K562 (cell line): ENCODE measurements around the gene GET3. TPM values are rescaled to one million over a fixed set of nuclear protein-coding genes. Genes with fewer than 3 reads are reported as not detected.

ENCODE experiments used
- BCLAF1 ChIP-seq, 2 experiments: fragments of 450-650 bp in 1 of 2; IDR thresholded peaks; 2 replicates each; pipeline ENCODE4 v1.6.1; 2011 to 2017; ENCODE audit warnings: low read depth in 2 of 2, antibody characterized with exemption in 1 of 2, borderline replicate concordance in 1 of 2, low read length in 1 of 2, mild to moderate bottlenecking in 1 of 2, mixed read lengths in 1 of 2; ENCODE audit not compliant: control insufficient read depth in 1 of 2
- BRD4 ChIP-seq: fragments of 200-600 bp; sonication (generic); IDR thresholded peaks from 2 replicates; pipeline ENCODE4 v1.6.1; 2017; ENCODE audit warnings: inconsistent platforms
- CCNT2 ChIP-seq: IDR thresholded peaks from 2 replicates; pipeline ENCODE4 v1.6.1; 2011; ENCODE audit warnings: borderline replicate concordance, low read depth, mild to moderate bottlenecking, moderate library complexity, mixed read lengths, low read length; ENCODE audit not compliant: insufficient read length; ENCODE audit errors: extremely low read depth
- E2F3 ChIP-seq: fragments of 250-450 bp; sonication (Bioruptor Pico); IDR thresholded peaks from 2 replicates; pipeline ENCODE4 v1.4.0; 2020; ENCODE audit warnings: mild to moderate bottlenecking
- ELF1 ChIP-seq: fragments of 200-800 bp; sonication (Bioruptor generic); IDR thresholded peaks from 2 replicates; pipeline ENCODE4 v1.6.1; 2016; ENCODE audit warnings: missing genetic modification characterization, missing compliant biosample characterization
- FOXJ3 ChIP-seq: sonication (generic); formaldehyde crosslinking; IDR thresholded peaks from 2 replicates; pipeline ENCODE4 v1.4.0; 2020; ENCODE audit warnings: mild to moderate bottlenecking, missing genetic modification reagents
- JUND ChIP-seq, 2 experiments: IDR thresholded peaks; 2 replicates in 1 of 2; 3 replicates in 1 of 2; pipeline ENCODE4 v1.6.1; 2011; ENCODE audit warnings: borderline replicate concordance in 2 of 2, low read depth in 2 of 2, low read length in 2 of 2, improper control_type of control experiment in 1 of 2, missing biosample characterization in 1 of 2, missing genetic modification characterization in 1 of 2, missing genetic modification reagents in 1 of 2
- NKRF ChIP-seq: fragments of 450-650 bp; IDR thresholded peaks from 2 replicates; pipeline ENCODE4 v1.6.1; 2016; ENCODE audit warnings: borderline replicate concordance
- NR2C2 ChIP-seq, 2 experiments: fragments of 200-800 bp in 1 of 2; sonication (Bioruptor generic) in 1 of 2; sonication (generic) in 1 of 2; formaldehyde crosslinking in 1 of 2; IDR thresholded peaks; 2 replicates each; pipeline versions ENCODE4 v1.6.1 to v1.8.0; 2016 to 2022; ENCODE audit warnings: mild to moderate bottlenecking in 1 of 2, missing compliant biosample characterization in 1 of 2, missing genetic modification characterization in 1 of 2, missing genetic modification reagents in 1 of 2
- NR4A1 ChIP-seq, 2 experiments: fragments of 250-450 bp in 1 of 2; fragments of 450-650 bp in 1 of 2; sonication (Bioruptor Pico) in 1 of 2; IDR thresholded peaks; 2 replicates each; pipeline versions ENCODE4 v1.4.0 to v1.6.1; 2016 to 2020; ENCODE audit warnings: mild to moderate bottlenecking in 2 of 2, missing compliant biosample characterization in 1 of 2, missing genetic modification characterization in 1 of 2, moderate library complexity in 1 of 2
- RCOR1 ChIP-seq, 2 experiments: IDR thresholded peaks; 2 replicates each; pipeline ENCODE4 v1.6.1; 2012; ENCODE audit warnings: low read depth in 2 of 2, low read length in 2 of 2, borderline replicate concordance in 1 of 2, improper control_type of control experiment in 1 of 2
- SOX6 ChIP-seq: fragments of 450-650 bp; IDR thresholded peaks from 2 replicates; pipeline ENCODE4 v1.6.1; 2014; ENCODE audit warnings: mild to moderate bottlenecking
- SREBF1 ChIP-seq: fragments of 150-350 bp; IDR thresholded peaks from 2 replicates; pipeline ENCODE4 v1.6.1; 2014; ENCODE audit warnings: antibody characterized with exemption, low read depth, low read length, borderline replicate concordance
- TCF7 ChIP-seq: sonication (generic); IDR thresholded peaks from 2 replicates; pipeline ENCODE4 v1.6.1; 2016; ENCODE audit warnings: antibody characterized with exemption, borderline replicate concordance
- TFAM ChIP-seq: fragments of 250-450 bp; sonication (Bioruptor Pico); conservative IDR thresholded peaks from 2 replicates; pipeline ENCODE4 v1.5.0; 2021; ENCODE audit warnings: mild to moderate bottlenecking, moderate library complexity
- ZNF436 ChIP-seq: fragments of 250-450, 450-650 bp; sonication (Bioruptor Pico); formaldehyde crosslinking; IDR thresholded peaks from 2 replicates; pipeline ENCODE4 v1.7.0; 2020; ENCODE audit warnings: mild to moderate bottlenecking
- polyA plus RNA-seq, 8 experiments: library from polyadenylated mRNA; depleted of rRNA in 4 of 8; stranded (reverse) in 5 of 8; unstranded in 3 of 8; fragments of >200 nt; fragmentation: Nextera tagmentation in 2 of 8; fragmentation: Illumina TruSeq in 1 of 8; extraction: Ambion mirVana in 2 of 8; extraction: Trizol in 1 of 8; gene quantifications; 2 replicates each; pipeline versions ENCODE4 v1.2.1 to v1.2.3, GENCODE V29; 2011 to 2014; ENCODE audit warnings: inconsistent platforms in 1 of 8, missing spikeins in 1 of 8
- total RNA-seq, 7 experiments: library from RNA; depleted of rRNA in 6 of 7; stranded (reverse); fragments of >200 nt in 6 of 7; fragmentation: Illumina TruSeq in 2 of 7; extraction: Trizol in 2 of 7; gene quantifications; 2 replicates each; pipeline versions ENCODE4 v1.2.1 to v1.2.3, GENCODE V29; 2011 to 2021; ENCODE audit warnings: low replicate concordance in 1 of 7
- TF ChIP-seq, protein P1 (sequence below): fragments of 250-450 bp; sonication (Bioruptor Pico); IDR thresholded peaks from 2 replicates; pipeline ENCODE4 v1.9.0; 2021; ENCODE audit warnings: mild to moderate bottlenecking, inconsistent platforms

GET3 gene
- total and polyA plus RNA-seq, 9 of the 15 experiments (the other 6 are each of a cell fraction or from before 2014, with no cell fraction given), result 8.3 to 83.5 (median 51.8) TPM

GRCh38 chr19:12791345-12792050 is 54.2 kb downstream of the GET3 start, which contains the start of gene JUNB (continued):
- TF ChIP-seq NKRF (no peak), ZNF436 (peak; percentile 78; the same call in 1 of the 2 replicates), TCF7 (peak; percentile 45; the same call in 1 of the 2 replicates), ELF1 (tag) (peak; percentile 96), JUND (IDR thresholded peaks at IDR 0.05; ENCODE audit: borderline replicate concordance, low read depth, low read length) (peak; percentile 74), JUND (tag; IDR thresholded peaks at IDR 0.05; ENCODE audit: borderline replicate concordance, low read depth, low read length) (no peak; the same call in 2 of the 3 replicates), CCNT2 (peak; percentile 93), FOXJ3 (CRISPR knock-in tag) (0 out of 2 replicates have a peak, but pooled peaks have one; percentile 34), SREBF1 (0 out of 2 replicates have a peak, but pooled peaks have one; percentile 2), BCLAF1 (IDR thresholded peaks at IDR 0.05; ENCODE audit: borderline replicate concordance in 1 of 2, control insufficient read depth in 1 of 2, low read depth in 2 of 2, low read length in 1 of 2) (peak in 1 of 2 experiments; percentile 92; a peak in 2 of 4 replicates), E2F3 (CRISPR knock-in tag) (peak; percentile 47; the same call in 1 of the 2 replicates), RCOR1 (IDR thresholded peaks at IDR 0.05; ENCODE audit: borderline replicate concordance in 1 of 2, low read depth in 2 of 2, low read length in 2 of 2) (peak in 1 of 2 experiments; percentile 57; a peak in 2 of 4 replicates), TFAM (CRISPR knock-in tag) (no peak), NR4A1 (CRISPR knock-in tag; IDR thresholded peaks at IDR 0.05) (no peak), NR4A1 (tag; IDR thresholded peaks at IDR 0.05) (peak; percentile 60; the same call in 1 of the 2 replicates), BRD4 (0 out of 2 replicates have a peak, but pooled peaks have one; percentile 32), SOX6 (0 out of 2 replicates have a peak, but pooled peaks have one; percentile 56), NR2C2 (CRISPR knock-in tag; IDR thresholded peaks at IDR 0.05) (peak; percentile 73), NR2C2 (tag; IDR thresholded peaks at IDR 0.05) (no peak)
- TF ChIP-seq, protein P1, sequence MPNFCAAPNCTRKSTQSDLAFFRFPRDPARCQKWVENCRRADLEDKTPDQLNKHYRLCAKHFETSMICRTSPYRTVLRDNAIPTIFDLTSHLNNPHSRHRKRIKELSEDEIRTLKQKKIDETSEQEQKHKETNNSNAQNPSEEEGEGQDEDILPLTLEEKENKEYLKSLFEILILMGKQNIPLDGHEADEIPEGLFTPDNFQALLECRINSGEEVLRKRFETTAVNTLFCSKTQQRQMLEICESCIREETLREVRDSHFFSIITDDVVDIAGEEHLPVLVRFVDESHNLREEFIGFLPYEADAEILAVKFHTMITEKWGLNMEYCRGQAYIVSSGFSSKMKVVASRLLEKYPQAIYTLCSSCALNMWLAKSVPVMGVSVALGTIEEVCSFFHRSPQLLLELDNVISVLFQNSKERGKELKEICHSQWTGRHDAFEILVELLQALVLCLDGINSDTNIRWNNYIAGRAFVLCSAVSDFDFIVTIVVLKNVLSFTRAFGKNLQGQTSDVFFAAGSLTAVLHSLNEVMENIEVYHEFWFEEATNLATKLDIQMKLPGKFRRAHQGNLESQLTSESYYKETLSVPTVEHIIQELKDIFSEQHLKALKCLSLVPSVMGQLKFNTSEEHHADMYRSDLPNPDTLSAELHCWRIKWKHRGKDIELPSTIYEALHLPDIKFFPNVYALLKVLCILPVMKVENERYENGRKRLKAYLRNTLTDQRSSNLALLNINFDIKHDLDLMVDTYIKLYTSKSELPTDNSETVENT (CRISPR knock-in tag), result peak; percentile 97
